Measurements from ENCODE around the gene HADHA.
"Not testable (repeated sequence)": the region's sequence is repeated elsewhere in the genome, so short reads cannot be mapped to it uniquely, and the experiment has no call there.

The HADHA gene

GRCh38 chr2:26244309-26245230 is at the start of gene HADHA, which contains the start of gene HADHB:
HADHA (minus strand) TSS chr2:26244632; CDS start chr2:26244596, 36 bp downstream.
HADHB (plus strand) TSS chr2:26244939; CDS start chr2:26254255, 9,316 bp downstream.
- DNase-seq = peak; percentile 84

DNA sequence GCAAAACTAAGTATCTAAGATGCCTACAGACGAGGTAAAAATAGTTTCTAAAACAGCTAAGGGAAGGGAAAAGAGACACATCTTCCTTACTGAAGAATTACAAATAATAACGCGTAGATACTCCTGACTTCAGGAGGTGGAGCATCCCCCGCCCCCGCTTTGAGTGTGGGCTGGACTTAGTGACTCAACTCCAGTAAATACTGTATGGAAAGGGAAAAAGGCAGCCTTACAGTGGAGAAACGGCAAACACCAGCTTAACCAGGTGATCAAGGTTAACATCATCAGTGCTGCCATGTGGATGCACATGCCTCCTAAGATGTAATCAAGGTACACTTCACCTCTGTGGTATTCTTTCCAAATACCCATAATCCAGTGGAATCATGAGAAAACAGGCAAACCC is 48.2 kb upstream of the HADHA start:
- no peak for DNase-seq

GRCh38 chr2:26290001-26290400 is 45.6 kb upstream of the HADHA start:
- DNase-seq = no peak

DNA sequence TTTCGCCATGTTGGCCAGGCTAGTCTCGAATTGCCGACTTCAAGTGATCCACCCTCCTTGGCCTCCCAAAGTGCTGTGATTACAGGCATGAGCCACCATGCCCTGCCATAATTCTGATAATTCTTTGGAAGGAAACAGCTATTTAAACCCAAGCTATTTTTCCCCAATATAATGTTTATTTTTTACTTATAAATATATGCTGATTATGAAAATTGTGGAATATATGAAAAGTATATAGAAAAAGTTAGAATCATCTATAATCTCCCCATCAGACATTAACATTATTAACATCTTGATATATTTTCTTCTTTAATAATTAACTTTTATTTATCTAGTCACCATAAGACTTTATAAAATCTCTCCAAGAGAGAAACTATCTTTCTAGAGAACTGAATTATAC is 41.5 kb upstream of the HADHA start:
- DNase-seq = no peak

DNA sequence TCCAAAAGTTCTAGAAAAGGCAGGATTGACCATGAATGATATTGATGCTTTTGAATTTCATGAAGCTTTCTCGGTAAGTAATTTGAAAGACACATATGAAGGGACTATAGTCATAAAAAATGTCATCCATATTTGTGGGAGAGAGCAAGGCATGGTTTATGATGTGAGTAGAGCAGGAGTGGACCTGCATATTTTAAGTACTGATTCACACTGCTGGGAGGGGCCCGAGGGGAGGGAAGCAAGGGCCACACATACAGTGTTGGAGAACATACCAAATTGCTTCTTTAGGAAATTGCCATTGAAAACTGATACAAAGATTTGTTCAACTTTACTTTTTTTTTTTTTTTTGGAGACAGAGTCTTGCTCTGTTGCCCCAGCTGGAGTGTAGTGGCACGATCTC is 39.7 kb upstream of the HADHA start:
- DNase-seq = no peak

GRCh38 chr2:26283606-26284005 is 39.2 kb upstream of the HADHA start:
- DNase-seq = no peak

GRCh38 chr2:26281226-26281625 is 36.8 kb upstream of the HADHA start:
- no peak for DNase-seq

DNA sequence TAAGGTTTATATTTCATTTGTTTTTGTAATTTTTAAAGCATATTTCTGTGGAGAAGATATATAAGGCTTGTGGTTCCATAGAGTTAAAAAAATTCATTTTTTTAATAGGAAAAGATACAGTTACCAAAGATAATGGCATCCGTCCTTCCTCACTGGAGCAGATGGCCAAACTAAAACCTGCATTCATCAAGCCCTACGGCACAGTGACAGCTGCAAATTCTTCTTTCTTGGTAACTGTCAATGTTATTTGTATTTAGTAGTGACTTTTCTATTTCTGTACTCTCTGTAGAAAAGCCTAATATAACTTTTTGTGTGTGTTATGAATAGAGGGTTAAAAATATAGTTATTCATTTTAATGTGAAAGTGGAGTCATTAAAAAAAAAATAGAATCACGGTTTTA is 35.5 kb upstream of the HADHA start:
- DNase-seq = no peak

- no peak for DNase-seq
Measured at GRCh38 chr2:26276484-26277227, 32.2 kb upstream of the HADHA start.

- DNase-seq = peak; percentile 48
Measured at GRCh38 chr2:26274058-26274613, 29.7 kb upstream of the HADHA start.

DNA sequence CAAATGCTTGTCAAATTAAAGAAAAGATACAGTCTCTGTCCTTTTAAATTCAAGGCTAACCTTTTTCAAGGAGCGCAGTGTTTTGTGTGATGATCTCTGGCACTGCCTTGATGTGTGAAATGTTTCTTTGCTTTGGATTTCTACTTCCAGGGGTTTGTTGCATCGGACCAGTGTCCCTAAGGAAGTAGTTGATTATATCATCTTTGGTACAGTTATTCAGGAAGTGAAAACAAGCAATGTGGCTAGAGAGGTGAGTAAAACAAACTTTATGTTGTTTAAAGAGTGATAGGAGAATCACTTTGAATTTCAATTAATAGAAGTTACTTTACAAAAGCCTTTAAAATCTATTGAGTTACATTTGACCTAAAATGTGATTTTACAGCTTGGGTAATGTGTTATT is 29.1 kb upstream of the HADHA start:
- no peak for DNase-seq

- DNase-seq = no peak
Measured at GRCh38 chr2:26270373-26270772, 25.9 kb upstream of the HADHA start.

DNA sequence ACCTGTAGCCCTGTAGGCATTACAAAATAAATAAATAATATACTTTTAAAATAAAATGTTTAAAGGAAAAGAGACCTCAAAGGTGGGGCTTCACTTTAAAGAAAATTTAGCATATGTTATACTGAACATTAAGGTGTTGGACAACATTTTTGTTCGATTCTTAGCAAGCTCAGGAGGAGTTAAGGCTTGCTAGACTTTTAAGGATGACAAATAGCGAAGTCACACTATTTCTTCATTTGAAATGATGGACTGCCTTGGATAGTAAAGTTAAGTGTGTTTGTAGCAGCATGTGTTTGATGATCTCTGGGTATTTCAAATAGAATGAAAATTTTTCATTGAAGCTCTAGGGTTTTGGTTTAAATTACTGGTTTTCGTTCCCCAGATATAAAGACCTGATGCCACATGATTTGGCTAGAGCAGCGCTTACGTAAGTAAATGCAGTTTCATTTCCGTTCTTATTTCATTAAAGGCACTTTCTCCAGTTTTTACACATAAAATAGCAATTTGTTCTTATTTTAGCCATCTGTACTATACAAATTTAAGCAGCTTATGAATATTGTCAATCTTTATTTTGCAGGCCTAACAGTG is 25.2 kb upstream of the HADHA start:
- no peak for DNase-seq

DNA sequence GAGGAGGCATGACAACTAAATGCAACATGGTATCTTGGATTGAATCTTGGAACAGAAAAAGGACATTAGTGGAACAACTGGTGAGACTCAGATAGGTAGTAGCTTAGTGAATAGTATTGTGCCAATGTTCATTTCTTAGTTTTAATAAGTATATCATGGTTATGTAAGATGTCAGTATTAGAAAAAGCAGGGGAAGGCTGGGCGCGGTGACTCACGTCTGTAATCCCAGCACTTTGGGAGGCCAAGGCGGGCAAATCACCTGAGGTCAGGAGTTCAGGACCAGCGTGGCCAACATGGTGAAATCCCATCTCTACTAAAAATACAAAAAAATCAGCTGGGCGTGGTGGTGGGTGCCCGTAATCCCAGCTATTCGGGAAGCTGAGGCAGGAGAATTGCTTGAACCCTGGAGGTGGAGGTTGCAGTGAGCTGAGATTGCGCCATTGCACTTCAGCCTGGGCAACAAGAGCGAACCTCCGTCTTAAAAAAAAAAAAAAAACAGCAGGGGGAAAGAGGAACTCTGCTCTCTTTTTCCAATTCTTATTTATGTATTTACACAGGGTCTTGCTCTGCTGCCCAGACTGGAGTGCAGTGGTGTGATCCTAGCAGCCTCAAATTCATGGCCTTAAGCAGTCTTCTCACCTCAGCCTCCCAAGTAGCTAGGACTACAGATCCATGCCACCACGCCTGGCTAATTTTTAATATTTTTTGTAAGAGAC is 24.4 kb upstream of the HADHA start:
- not testable (repeated sequence) for DNase-seq

DNA sequence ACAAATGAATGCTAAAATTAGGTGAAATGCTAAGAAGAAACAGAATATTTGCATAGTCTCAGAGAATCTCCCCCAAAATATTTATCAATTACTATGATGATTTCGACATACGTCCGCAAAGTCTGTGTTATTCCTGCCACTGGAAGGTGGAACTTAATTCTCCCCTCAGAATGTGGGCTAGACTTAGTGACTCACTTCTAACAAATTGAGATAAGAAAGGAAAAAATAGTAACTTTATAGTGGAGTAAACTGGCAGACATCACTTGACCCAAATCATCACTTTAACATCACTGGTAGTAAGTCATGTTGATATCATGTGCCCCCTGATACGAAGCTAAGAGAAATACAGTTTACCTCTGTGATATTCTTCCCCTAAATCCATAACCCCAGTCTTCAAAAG is 23.8 kb upstream of the HADHA start:
- no peak for DNase-seq

GRCh38 chr2:26258836-26259235 is 14.4 kb upstream of the HADHA start:
- not testable (repeated sequence) for DNase-seq

DNA sequence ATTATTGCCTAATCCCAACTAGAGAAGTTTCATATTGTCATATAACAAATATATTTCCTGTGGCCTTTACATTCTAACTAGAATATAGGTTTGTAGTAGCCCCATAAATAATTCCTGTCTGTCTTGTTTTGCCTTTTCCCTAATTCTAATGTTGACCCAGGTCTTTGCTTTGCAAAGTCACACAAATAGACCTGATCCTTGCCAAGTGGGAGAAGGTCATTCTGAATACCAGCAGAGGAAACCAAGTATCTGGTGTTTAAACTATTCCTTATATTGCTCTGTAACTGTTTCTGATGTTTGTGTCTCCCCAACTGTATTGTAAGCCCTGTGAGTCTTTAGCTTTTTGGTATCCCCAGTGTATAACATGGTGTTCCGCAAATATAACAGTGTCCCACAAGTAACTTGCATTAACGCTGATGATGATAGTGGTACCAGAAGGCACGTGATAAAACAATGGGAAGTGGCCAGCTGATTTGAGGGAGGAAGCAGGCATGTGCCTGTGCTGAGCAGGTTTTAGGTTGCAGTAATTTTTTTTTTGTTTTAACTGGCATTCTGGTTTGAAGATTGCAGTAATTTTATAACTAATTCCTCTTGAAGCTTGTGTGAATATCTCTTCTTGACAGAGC is 11.4 kb upstream of the HADHA start:
- DNase-seq = no peak

DNA sequence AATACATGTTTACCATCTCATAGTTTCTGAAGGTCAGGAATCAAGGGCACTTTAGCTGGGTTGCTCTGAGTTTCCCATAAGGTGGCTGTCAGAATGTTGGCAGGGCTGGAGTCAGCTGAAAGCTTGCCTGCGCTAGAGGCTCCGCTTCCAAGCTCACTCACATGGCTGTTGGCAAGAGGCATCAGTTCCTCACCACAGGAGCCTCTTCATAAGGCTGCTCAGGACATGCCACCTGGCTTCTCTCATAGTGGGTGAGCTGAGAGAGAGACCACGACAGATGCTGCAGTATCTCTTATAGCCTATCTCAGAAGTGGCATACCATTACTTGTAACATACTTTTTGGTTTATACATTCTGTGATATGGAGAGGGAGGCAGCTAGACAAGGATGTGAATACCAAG is 7.5 kb upstream of the HADHA start:
- DNase-seq = no peak

DNA sequence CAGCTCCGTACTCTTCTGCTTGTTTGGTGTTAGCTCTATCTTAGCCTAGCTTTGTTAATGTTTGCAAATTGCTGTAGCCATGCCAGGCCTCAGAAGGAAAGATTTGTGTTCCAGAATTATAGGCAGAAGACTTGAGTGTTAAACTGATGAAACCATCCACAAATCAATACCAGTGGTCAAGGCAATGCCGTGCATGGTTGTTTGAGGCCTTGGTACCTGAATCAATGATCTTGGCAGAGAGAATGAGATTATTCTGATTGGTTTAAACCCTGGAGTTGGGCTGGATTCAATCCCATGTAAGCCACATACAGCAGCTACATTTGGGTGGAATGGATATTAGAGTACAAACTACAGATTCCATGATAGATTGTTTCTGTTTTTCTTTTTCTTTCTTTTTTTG is 5.2 kb upstream of the HADHA start:
- DNase-seq = no peak

DNA sequence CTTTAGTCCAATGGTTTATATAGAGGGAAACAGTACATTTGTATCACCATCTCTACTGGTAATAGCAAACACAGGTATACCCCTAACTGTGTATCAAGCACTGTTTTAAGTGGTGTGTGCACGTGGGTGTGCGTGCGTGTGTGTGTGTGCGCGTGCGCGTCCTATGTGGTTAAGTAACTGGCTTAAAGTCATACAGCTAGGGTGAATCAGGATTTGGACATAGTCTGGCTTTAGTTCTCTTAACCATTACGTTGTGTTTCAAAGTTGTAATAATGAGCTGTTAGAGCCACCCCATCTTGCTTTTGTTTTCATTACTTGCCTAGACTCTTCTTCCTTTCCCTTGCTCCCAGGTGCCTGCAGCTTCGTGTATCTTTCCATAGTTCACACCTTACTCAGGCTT is 2.4 kb upstream of the HADHA start:
- DNase-seq = no peak

DNA sequence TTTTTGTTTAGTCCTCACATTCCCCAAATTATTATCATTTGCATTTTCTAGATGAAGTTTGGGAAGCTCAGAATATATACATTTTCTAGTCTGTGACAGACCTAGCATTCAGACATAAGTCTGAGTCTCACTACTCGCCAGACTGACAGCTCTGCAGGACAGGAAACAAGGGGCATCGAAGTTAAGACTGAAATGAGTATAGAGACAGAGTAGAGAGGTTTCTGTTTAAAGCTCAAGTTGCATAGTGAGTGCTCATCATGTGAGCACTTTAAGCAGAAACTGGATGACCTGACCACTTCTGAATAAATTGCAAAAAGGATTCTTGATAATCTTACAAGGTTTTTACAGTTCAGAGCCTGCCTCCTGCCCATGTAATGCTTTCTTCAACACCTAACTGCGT is 1.4 kb upstream of the HADHA start:
- DNase-seq = peak; percentile 10

DNA sequence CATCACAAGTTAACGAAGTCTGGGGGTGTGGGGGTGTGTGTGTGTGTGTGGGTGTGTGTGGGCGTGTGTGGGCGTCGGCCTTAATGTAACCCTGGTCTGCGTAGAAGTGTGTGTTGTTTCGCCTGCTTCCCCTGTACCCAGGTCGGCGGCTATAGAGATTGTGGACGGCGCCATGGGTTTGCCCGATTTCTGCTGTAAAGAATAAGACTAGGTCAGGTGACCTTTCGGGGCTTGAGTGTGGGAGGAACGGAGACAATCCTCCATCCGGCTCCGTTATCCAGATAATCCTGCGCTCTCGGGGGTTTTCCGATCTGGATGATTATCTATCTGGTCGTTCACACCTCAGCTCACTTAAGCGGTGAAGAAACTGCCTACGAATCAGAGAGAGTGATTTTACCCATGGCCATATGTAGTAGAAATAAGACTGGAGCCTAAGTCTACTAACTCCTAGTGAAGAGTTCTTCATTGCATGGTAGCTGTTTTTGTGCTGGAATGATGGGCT is 850 bp upstream of the HADHA start:
- DNase-seq = no peak

All from kidney glomerular epithelial cell (primary cell).